ENCODE data around the gene PA2G4.

Gene PA2G4

DNA sequence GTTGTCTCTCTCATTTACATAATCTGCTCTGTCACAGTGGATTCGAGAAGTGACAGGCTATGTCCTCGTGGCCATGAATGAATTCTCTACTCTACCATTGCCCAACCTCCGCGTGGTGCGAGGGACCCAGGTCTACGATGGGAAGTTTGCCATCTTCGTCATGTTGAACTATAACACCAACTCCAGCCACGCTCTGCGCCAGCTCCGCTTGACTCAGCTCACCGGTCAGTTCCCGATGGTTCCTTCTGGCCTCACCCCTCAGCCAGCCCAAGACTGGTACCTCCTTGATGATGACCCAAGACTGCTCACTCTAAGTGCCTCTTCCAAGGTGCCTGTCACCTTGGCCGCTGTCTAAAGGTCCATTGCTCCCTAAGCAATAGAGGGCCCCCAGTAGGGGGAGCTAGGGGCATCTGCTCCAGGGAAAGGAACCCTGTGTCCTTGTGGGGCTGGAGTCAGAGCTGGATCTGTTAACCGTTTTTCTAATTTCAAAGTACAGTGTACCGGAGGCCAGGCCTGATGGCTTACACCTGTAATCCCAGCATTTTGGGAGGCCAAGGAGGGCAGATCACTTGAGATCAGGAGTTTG is 19.3 kb upstream of the PA2G4 start:
- TF ChIP-seq, protein P1, sequence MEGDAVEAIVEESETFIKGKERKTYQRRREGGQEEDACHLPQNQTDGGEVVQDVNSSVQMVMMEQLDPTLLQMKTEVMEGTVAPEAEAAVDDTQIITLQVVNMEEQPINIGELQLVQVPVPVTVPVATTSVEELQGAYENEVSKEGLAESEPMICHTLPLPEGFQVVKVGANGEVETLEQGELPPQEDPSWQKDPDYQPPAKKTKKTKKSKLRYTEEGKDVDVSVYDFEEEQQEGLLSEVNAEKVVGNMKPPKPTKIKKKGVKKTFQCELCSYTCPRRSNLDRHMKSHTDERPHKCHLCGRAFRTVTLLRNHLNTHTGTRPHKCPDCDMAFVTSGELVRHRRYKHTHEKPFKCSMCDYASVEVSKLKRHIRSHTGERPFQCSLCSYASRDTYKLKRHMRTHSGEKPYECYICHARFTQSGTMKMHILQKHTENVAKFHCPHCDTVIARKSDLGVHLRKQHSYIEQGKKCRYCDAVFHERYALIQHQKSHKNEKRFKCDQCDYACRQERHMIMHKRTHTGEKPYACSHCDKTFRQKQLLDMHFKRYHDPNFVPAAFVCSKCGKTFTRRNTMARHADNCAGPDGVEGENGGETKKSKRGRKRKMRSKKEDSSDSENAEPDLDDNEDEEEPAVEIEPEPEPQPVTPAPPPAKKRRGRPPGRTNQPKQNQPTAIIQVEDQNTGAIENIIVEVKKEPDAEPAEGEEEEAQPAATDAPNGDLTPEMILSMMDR (IDR thresholded peaks at IDR 0.05; ENCODE audit: low read length, missing control alignments): peak; percentile 46
- no peak overlapping the region for H3K4me3 ChIP-seq (replicated peaks; ENCODE audit: low read depth, low read length)
- DNase-seq (ENCODE audit: low read depth): no peak

DNA sequence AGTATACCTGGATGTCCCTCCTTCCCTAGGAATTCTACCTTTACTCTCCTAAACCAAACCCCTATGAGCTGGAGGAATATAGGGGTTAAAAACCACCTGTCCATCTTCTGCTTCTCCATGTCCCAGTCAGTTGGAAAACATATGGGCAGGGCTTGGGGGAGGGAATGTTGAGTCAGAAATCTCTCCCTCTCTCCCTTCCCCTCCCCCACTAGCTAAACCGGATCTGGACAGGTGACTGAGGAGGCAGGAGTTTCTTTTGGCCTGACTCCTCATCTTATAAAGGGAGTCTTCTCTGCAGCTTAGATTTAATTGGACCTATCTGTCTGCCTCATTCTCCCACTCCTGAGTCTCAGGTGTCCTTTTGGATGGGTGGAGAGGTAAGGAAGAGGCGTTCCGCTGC is 18.3 kb upstream of the PA2G4 start:
- TF ChIP-seq, protein P1 (IDR thresholded peaks at IDR 0.05; ENCODE audit: low read length, missing control alignments): no peak

DNA sequence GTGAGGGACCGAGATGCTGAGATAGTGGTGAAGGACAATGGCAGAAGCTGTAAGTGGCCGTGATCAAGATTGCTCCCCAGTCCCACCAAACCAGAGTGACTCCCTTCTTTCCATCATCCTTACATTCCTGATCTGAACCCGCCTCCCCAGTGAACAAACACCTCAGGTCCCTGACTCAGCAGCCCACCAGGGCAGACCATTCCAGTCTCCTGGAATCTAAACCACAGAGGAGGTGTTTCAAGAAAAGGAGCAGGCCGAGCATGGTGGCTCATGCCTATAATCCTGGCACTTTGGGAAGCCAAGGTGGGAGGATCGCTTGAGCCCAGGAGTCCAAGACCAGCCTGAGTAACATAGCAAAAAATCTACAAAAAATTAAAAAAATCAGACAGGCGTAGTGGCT is 17.8 kb upstream of the PA2G4 start:
- TF ChIP-seq, protein P1 (IDR thresholded peaks at IDR 0.05; ENCODE audit: low read length, missing control alignments): no peak
- DNase-seq (ENCODE audit: low read depth): no peak
- H3K4me3 ChIP-seq (replicated peaks; ENCODE audit: low read depth, low read length): no peak overlapping the region

More for the DNA sequence above, 18.3 kb upstream of the PA2G4 start:
- no peak for DNase-seq (ENCODE audit: low read depth)
- H3K4me3 ChIP-seq (replicated peaks; ENCODE audit: low read depth, low read length): no peak overlapping the region

DNA sequence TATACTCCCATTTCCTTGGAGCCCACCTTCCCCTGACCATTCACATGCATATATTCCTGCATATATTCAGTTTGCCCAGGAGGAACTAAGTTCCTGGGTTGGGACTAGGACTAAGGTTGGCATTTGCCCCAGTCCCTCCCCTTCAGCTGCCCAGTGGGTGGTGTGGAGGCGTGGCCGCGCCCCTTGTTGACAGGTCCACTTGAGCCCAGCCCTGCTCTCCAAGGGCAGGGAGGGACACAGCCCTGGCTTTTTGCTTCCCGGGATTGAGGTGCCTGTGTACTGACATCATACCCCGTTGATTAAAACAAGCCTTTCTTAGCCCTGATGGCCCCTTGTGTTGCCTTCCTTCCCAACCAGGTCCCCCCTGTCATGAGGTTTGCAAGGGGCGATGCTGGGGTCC is 17.1 kb upstream of the PA2G4 start:
- H3K4me3 ChIP-seq (replicated peaks; ENCODE audit: low read depth, low read length): no peak overlapping the region
- DNase-seq (ENCODE audit: low read depth): no peak
- TF ChIP-seq, protein P1 (IDR thresholded peaks at IDR 0.05; ENCODE audit: low read length, missing control alignments): no peak

DNA sequence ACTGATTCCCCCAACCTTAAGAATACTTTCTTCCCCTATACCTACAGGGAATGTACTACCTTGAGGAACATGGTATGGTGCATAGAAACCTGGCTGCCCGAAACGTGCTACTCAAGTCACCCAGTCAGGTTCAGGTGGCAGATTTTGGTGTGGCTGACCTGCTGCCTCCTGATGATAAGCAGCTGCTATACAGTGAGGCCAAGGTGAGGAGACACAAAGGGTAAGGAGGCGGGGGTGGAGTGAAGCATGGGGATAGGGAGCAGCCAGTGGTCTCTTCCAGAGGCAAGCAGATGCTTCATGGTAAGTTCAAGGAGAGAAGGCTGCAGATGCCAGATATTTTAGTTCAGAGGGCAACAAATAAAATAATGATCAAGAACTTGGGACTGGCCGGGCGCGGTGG is 6.6 kb upstream of the PA2G4 start:
- H3K4me3 ChIP-seq (replicated peaks; ENCODE audit: low read depth, low read length): no peak overlapping the region
- TF ChIP-seq, protein P1 (IDR thresholded peaks at IDR 0.05; ENCODE audit: low read length, missing control alignments): no peak
- no peak for DNase-seq (ENCODE audit: low read depth)

DNA sequence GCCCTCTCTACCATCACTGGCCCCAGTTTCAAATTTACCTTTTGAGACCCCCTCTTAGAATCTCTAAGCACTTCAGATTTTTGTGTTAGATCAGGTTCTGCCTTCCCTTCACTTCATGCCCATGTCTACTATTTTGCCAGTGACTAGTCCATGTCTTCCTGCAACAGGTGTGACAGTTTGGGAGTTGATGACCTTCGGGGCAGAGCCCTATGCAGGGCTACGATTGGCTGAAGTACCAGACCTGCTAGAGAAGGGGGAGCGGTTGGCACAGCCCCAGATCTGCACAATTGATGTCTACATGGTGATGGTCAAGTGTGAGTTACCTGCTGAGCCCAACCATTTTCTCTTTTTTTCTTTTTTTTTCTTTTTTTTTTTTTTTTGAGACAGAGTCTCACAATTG is 5.8 kb upstream of the PA2G4 start:
- TF ChIP-seq, protein P1 (IDR thresholded peaks at IDR 0.05; ENCODE audit: low read length, missing control alignments): no peak
- H3K4me3 ChIP-seq (replicated peaks; ENCODE audit: low read depth, low read length): no peak overlapping the region
- no peak for DNase-seq (ENCODE audit: low read depth)

DNA sequence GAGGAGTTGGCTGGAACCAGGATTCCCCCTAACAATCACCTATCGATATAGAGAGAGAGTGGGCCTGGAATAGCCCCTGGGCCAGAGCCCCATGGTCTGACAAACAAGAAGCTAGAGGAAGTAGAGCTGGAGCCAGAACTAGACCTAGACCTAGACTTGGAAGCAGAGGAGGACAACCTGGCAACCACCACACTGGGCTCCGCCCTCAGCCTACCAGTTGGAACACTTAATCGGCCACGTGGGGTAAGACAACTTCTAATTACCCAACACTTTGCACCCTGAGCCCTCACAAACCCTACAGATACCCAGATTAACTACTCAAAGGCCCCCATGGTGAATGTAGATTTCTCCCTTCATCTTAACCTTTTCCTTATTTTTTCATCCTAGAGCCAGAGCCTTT is 4.6 kb upstream of the PA2G4 start:
- no peak for DNase-seq (ENCODE audit: low read depth)
- H3K4me3 ChIP-seq (replicated peaks; ENCODE audit: low read depth, low read length): no peak overlapping the region
- TF ChIP-seq, protein P1 (IDR thresholded peaks at IDR 0.05; ENCODE audit: low read length, missing control alignments): no peak
